D721Med (cell line): ENCODE results near the gene MARVELD1.

Experiments used
- DNase-seq: peaks from one replicate; pipeline ENCODE4 v3.0.0; 2011; ENCODE audit warnings: low spot score; ENCODE audit not compliant: insufficient read length
- FAIRE-seq: peaks from 2 replicates; lab custom pipeline; 2011; peaks lifted over from hg19 to GRCh38; lab: Jason Lieb, UNC
- CTCF ChIP-seq: IDR thresholded peaks from 2 replicates; pipeline ENCODE4 v1.5.1; 2012; ENCODE audit warnings: mild to moderate bottlenecking, control low read depth; ENCODE audit not compliant: insufficient read depth; ENCODE audit errors: missing control alignments

The MARVELD1 gene

GRCh38 chr10:97718178-97718577, 4.6 kb downstream of the MARVELD1 start:
- FAIRE-seq (no peak), DNase-seq (no peak)
- no peak for TF ChIP-seq CTCF

- TF ChIP-seq CTCF: no peak
- FAIRE-seq (no peak), DNase-seq (peak; percentile 52)
Observed at GRCh38 chr10:97718659-97719142, 5.2 kb downstream of the MARVELD1 start.

GRCh38 chr10:97719602-97720001, 6.1 kb downstream of the MARVELD1 start:
- TF ChIP-seq CTCF: no peak
- no peak for FAIRE-seq
- DNase-seq: no peak

GRCh38 chr10:97721871-97722780, 8.6 kb downstream of the MARVELD1 start:
- DNase-seq (no peak), FAIRE-seq (no peak)
- no peak for TF ChIP-seq CTCF

GRCh38 chr10:97723001-97723400, 9.5 kb downstream of the MARVELD1 start:
- TF ChIP-seq CTCF: no peak
- FAIRE-seq: no peak
- no peak for DNase-seq

GRCh38 chr10:97724341-97724941, 10.9 kb downstream of the MARVELD1 start:
- FAIRE-seq (no peak), DNase-seq (no peak)
- no peak for TF ChIP-seq CTCF
